Mesodermal cell (in vitro differentiated cells): ENCODE results near the gene ARID3A.

ENCODE experiments used
- H3K27ac ChIP-seq: 2 replicates; pipeline ENCODE4 v1.7.0; 2013; ENCODE audit warnings: mild to moderate bottlenecking, low read depth, low read length, moderate library complexity; ENCODE audit not compliant: severe bottlenecking
- H3K36me3 ChIP-seq: 2 replicates; pipeline ENCODE4 v1.7.1; 2013; ENCODE audit warnings: mild to moderate bottlenecking, low read length, moderate library complexity; ENCODE audit not compliant: control insufficient read depth, insufficient read depth
- H3K4me1 ChIP-seq: one replicate; pipeline ENCODE4 v1.7.1; 2013; ENCODE audit warnings: mild to moderate bottlenecking, low read length; ENCODE audit not compliant: insufficient read depth, control insufficient read depth, poor library complexity, severe bottlenecking
- H3K4me3 ChIP-seq: 2 replicates; pipeline ENCODE4 v1.7.0; 2013; ENCODE audit warnings: low read length, control low read depth, mild to moderate bottlenecking; ENCODE audit not compliant: insufficient read depth, poor library complexity, severe bottlenecking; ENCODE audit errors: extremely low read depth
- H3K9me3 ChIP-seq: 2 replicates; pipeline ENCODE4 v1.7.1; 2013; ENCODE audit warnings: mild to moderate bottlenecking, low read length, moderate library complexity; ENCODE audit not compliant: control insufficient read depth
- WGBS, 2 experiments: methylation state at CpG; one replicate each; pipeline ENCODE4 v1.1.5; 2013; ENCODE audit warnings: missing lambda C conversion rate in 2 of 2; ENCODE audit not compliant: insufficient coverage in 2 of 2; 5-methylcytosine and 5-hydroxymethylcytosine counted together

Gene ARID3A

GRCh38 chr19:917323-918151 is 8.3 kb upstream of the ARID3A start, which contains the start of gene KISS1R:
KISS1R (plus strand) TSS chr19:917333; CDS start chr19:917503, 170 bp downstream.
- no peaks in the 10 kb centered on the region for H3K9me3 ChIP-seq
- H3K27ac ChIP-seq = no peak within 1 kb of the TSS
- 0% methylated on average over 81 to 82 of the region's 87 CpGs for WGBS, 2 experiments
- peak within 1 kb of the TSS; percentile 29 for H3K4me3 ChIP-seq
- H3K4me1 ChIP-seq = no peaks in the 10 kb centered on the region
- H3K36me3 ChIP-seq = no peaks in the 10 kb centered on the region

- H3K4me3 ChIP-seq = no peak overlapping the region
- no peaks in the 10 kb centered on the region for H3K4me1 ChIP-seq
- 2 to 10% methylated on average over 6 to 8 of the region's 12 CpGs for WGBS, 2 experiments
- H3K36me3 ChIP-seq = no peaks in the 10 kb centered on the region
- no peak overlapping the region for H3K27ac ChIP-seq
- no peaks in the 10 kb centered on the region for H3K9me3 ChIP-seq
These were observed 7.7 kb upstream of the ARID3A start for GRCh38 chr19:918152-918437.

- 3% methylated on average over 27 to 44 of the region's 58 CpGs for WGBS, 2 experiments
- Histone ChIP-seq H3K9me3 (no peaks in the 10 kb centered on the region), H3K4me1 (no peaks in the 10 kb centered on the region), H3K27ac (no peak overlapping the region), H3K36me3 (no peaks in the 10 kb centered on the region), H3K4me3 (no peak overlapping the region)
These were observed 7.2 kb upstream of the ARID3A start for GRCh38 chr19:918481-919198.

- Histone ChIP-seq H3K4me3 (no peak overlapping the region), H3K27ac (no peak overlapping the region), H3K4me1 (peaks cover 4% of the 10 kb centered on the region), H3K36me3 (no peaks in the 10 kb centered on the region), H3K9me3 (no peaks in the 10 kb centered on the region)
- WGBS, 2 experiments = 4 to 6% methylated on average over 66 of the region's 68 CpGs
These were observed 6.4 kb upstream of the ARID3A start for GRCh38 chr19:919199-920050.

- 5% methylated on average over 50 to 55 of the region's 84 CpGs for WGBS, 2 experiments
- H3K4me3 ChIP-seq = peak overlapping the region; percentile 11
- H3K27ac ChIP-seq = no peak overlapping the region
- peaks cover 4% of the 10 kb centered on the region for H3K4me1 ChIP-seq
- no peaks in the 10 kb centered on the region for H3K9me3 ChIP-seq
- H3K36me3 ChIP-seq = no peaks in the 10 kb centered on the region
These were observed 5.6 kb upstream of the ARID3A start for GRCh38 chr19:920051-920864.

- Histone ChIP-seq H3K36me3 (peaks cover 22% of the 10 kb centered on the region), H3K27ac (peak overlapping the region; percentile 95), H3K4me1 (peaks cover 4% of the 10 kb centered on the region), H3K9me3 (no peaks in the 10 kb centered on the region), H3K4me3 (peak overlapping the region; percentile 99)
- WGBS, 2 experiments = 8 to 16% methylated on average over 24 to 26 of the region's 31 CpGs
These were observed 1.2 kb upstream of the ARID3A start for GRCh38 chr19:924553-925086.

- 1% methylated on average over 34 to 35 of the region's 39 CpGs for WGBS, 2 experiments
- Histone ChIP-seq H3K9me3 (no peaks in the 10 kb centered on the region), H3K4me3 (peak overlapping the region; percentile 99), H3K36me3 (peaks cover 27% of the 10 kb centered on the region), H3K4me1 (peaks cover 4% of the 10 kb centered on the region), H3K27ac (peak overlapping the region; percentile 95)
These were observed 729 bp upstream of the ARID3A start for GRCh38 chr19:925087-925525.

- peak overlapping the region; percentile 99 for H3K4me3 ChIP-seq
- H3K36me3 ChIP-seq = peaks cover 37% of the 10 kb centered on the region
- 0% methylated on average over 1 to 7 of the region's 21 CpGs for WGBS, 2 experiments
- peaks cover 4% of the 10 kb centered on the region for H3K4me1 ChIP-seq
- no peaks in the 10 kb centered on the region for H3K9me3 ChIP-seq
- peak overlapping the region; percentile 86 for H3K27ac ChIP-seq
These were observed 421 bp downstream of the ARID3A start for GRCh38 chr19:926323-926588.

GRCh38 chr19:926589-927350 is 935 bp downstream of the ARID3A start:
- H3K4me1 ChIP-seq = peaks cover 4% of the 10 kb centered on the region
- H3K27ac ChIP-seq = peak overlapping the region; percentile 86
- H3K36me3 ChIP-seq = peaks cover 41% of the 10 kb centered on the region
- H3K9me3 ChIP-seq = no peaks in the 10 kb centered on the region
- H3K4me3 ChIP-seq = peak overlapping the region; percentile 99
- whole genome bisulfite sequencing, 2 experiments = 0% methylated on average over 30 to 33 of the region's 52 CpGs
